Measurements from ENCODE around the gene NOS1AP. TPM values are rescaled to one million over a fixed set of nuclear protein-coding genes. Genes with fewer than 3 reads are reported as not detected.

The NOS1AP gene
- total RNA-seq, 1 donor = 0.18 TPM

DNA sequence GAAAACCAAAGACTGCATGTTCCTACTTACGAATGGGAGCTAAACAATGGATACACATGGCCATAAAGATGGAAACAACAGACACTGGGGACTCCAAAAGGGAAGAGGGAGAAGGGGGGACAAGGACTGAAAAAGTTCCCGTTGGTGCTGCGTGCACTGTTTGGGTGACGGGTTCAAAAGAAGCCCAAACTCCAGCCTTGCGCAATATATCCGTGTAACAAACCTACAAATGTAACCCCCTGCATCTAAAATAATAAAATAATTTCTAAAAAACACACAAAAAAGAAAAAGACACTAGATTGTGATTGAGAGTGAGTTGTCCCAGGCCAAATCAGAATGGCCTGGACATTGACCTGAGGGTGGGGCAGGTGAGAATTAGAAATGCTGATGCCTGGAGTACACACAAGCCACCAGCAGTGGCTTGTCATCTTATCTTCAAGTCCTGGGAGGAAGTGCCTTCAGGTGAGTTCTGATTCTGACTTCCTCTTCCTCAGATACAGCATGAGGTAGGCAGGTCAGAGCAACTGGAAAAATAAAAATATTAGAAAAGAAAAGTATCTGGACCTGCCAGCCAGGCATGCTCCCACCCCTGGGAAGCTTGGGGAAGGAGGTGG, 252.4 kb downstream of the NOS1AP start:
- H3K4me3 ChIP-seq (ENCODE audit: low read depth, low read length) = no peak overlapping the region
- DNase-seq (ENCODE audit: low read depth) = no peak
- TF ChIP-seq, protein P1, sequence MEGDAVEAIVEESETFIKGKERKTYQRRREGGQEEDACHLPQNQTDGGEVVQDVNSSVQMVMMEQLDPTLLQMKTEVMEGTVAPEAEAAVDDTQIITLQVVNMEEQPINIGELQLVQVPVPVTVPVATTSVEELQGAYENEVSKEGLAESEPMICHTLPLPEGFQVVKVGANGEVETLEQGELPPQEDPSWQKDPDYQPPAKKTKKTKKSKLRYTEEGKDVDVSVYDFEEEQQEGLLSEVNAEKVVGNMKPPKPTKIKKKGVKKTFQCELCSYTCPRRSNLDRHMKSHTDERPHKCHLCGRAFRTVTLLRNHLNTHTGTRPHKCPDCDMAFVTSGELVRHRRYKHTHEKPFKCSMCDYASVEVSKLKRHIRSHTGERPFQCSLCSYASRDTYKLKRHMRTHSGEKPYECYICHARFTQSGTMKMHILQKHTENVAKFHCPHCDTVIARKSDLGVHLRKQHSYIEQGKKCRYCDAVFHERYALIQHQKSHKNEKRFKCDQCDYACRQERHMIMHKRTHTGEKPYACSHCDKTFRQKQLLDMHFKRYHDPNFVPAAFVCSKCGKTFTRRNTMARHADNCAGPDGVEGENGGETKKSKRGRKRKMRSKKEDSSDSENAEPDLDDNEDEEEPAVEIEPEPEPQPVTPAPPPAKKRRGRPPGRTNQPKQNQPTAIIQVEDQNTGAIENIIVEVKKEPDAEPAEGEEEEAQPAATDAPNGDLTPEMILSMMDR (IDR thresholded peaks at IDR 0.05; ENCODE audit: insufficient read depth, low read length) = no peak

DNA sequence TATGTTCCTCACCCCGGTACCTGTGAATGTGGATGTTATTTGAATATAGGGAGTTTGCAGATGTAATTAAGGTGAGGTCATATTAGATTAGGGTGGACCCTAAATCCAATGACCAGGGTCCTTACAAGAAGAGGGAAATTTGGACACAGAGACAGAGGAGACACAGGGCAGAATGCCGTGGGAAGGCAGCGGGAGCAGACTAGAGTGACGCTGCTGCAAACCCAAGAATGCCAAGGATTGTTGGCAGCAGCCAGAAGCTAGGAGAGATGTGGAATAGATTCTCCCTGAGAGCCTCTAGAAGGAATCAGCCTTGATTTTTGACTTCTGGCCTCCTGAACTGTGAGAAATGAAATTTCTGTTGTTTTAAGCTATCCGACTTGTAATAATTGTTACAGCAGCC, 253.5 kb downstream of the NOS1AP start:
- no peak overlapping the region for H3K4me3 ChIP-seq (ENCODE audit: low read depth, low read length)
- TF ChIP-seq, protein P1 (IDR thresholded peaks at IDR 0.05; ENCODE audit: insufficient read depth, low read length) = no peak
- no peak for DNase-seq (ENCODE audit: low read depth)

DNA sequence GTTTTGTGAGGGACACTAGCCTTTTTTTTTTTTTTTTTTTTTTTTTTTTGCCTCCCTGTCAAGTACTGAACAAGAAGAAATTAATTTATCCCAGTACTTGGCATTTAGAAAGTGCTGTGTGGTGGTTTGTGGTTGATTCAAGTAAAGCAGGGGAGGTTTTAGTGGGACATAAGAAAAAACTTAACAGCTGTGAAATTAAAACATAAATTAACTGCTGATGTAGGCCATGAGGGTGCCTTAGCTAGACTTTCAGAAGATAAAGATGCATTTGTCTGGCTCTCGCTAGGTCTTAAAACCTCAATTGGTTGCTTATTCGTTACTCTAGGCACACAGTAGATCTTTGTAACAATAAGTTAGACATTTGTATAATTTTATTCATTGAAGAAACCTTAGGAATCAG, 254.9 kb downstream of the NOS1AP start:
- TF ChIP-seq, protein P1 (IDR thresholded peaks at IDR 0.05; ENCODE audit: insufficient read depth, low read length) = no peak
- no peak for DNase-seq (ENCODE audit: low read depth)
- H3K4me3 ChIP-seq (ENCODE audit: low read depth, low read length) = no peak overlapping the region

DNA sequence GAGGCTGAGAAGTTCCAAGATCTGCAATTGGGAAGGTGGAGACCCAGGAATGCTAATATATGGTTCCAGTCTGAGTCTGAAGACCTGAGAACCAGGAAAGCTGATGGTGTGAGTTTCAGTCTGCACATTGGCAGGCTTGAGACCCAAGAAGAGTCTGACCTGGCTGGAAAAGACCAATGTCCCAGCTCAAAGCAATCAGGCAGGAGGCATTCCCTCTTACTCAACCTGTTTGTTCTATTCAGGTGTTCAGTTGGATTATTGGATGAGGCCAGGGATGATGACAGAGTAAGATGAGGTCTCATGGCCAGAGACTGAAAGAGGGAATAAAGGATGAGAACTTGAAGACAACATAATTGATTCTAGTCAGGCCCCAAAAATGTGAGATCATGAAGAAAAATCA, 257.1 kb downstream of the NOS1AP start:
- TF ChIP-seq, protein P1 (IDR thresholded peaks at IDR 0.05; ENCODE audit: insufficient read depth, low read length) = no peak
- no peak overlapping the region for H3K4me3 ChIP-seq (ENCODE audit: low read depth, low read length)
- no peak for DNase-seq (ENCODE audit: low read depth)

DNA sequence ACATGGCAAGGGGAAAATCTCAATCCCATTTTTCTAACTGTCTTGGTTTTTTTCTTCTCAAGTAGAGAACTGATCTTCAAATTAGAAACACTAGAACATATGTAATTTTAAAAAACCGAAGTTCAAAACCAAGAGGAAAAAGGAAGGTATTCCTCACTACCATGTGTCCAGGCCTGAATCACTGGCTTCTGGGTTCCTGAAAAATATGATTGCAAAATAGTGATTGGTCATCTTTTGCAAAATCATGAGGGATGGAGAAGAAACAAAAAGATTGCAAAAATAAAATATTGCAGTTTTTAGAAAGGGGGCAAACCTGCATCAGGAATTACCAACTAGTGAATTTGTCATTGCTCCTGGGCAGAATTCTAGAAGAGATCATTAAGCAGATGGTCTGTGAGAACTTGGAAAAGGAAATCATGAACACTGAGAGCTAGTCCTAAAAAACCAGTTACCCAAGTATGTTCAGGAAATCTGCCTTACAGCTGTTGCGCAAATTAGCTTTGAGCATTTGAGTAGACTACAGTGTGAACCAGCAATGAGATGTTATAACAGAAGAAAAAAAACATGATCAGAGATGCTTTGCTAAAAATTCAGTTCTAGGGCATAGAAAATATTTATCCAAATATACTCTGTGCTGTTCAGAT, 257.8 kb downstream of the NOS1AP start:
- no peak for DNase-seq (ENCODE audit: low read depth)
- H3K4me3 ChIP-seq (ENCODE audit: low read depth, low read length) = no peak overlapping the region
- TF ChIP-seq, protein P1 (IDR thresholded peaks at IDR 0.05; ENCODE audit: insufficient read depth, low read length) = no peak

DNA sequence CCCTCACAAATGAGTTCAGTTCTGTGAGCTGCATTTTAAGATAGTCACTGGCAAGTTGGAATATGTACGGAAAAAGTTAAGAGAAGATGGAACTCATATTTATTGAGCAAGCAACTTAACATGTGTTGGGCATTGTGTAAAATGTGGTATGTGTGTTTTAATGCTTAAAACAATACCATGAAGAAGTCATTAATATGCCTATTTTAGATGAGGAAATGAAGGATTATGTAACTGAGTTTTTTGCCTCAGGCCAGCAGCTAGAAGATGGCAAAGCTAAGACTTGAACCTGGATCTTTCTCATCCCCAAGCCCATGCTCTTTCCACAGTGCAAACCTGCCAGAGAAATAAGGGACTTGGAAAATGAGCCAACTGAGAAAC, 258.3 kb downstream of the NOS1AP start:
- no peak overlapping the region for H3K4me3 ChIP-seq (ENCODE audit: low read depth, low read length)
- no peak for DNase-seq (ENCODE audit: low read depth)
- TF ChIP-seq, protein P1 (IDR thresholded peaks at IDR 0.05; ENCODE audit: insufficient read depth, low read length) = no peak

Measured in fibroblast of the aortic adventitia (primary cell).